HepG2 (cell line): ENCODE results near the gene TUBA4A. TPM values are rescaled to one million over a fixed set of nuclear protein-coding genes. Genes with fewer than 3 reads are reported as not detected.

Experiments used
- ARID2 ChIP-seq: sonication (generic); formaldehyde crosslinking; IDR thresholded peaks from 2 replicates; pipeline ENCODE4 v1.8.1; 2022; ENCODE audit warnings: mild to moderate bottlenecking, missing genetic modification reagents, borderline replicate concordance
- KAT2B ChIP-seq: fragments of 150-350 bp; IDR thresholded peaks from 2 replicates; pipeline ENCODE4 v1.6.1; 2014; ENCODE audit warnings: low read depth, low read length, borderline replicate concordance
- MAFF ChIP-seq: IDR thresholded peaks from 2 replicates; pipeline ENCODE4 v1.6.1; 2011; ENCODE audit warnings: low read depth, low read length, improper control_type of control experiment
- MTF2 ChIP-seq: sonication (generic); formaldehyde crosslinking; IDR thresholded peaks from 2 replicates; pipeline ENCODE4 v1.5.0; 2020; ENCODE audit warnings: missing genetic modification reagents, borderline replicate concordance
- PAX8 ChIP-seq: sonication (generic); formaldehyde crosslinking; IDR thresholded peaks from 2 replicates; pipeline ENCODE4 v1.8.0; 2022; ENCODE audit warnings: mild to moderate bottlenecking, missing genetic modification reagents, borderline replicate concordance
- RFXAP ChIP-seq: sonication (generic); formaldehyde crosslinking; IDR thresholded peaks from 2 replicates; pipeline ENCODE4 v1.4.0; 2020; ENCODE audit warnings: missing genetic modification reagents, borderline replicate concordance
- SAFB2 ChIP-seq: sonication (generic); formaldehyde crosslinking; IDR thresholded peaks from 2 replicates; pipeline ENCODE4 v1.5.1; 2020; ENCODE audit warnings: missing genetic modification reagents, low read depth, mild to moderate bottlenecking, borderline replicate concordance
- TFDP1 ChIP-seq: IDR thresholded peaks from 2 replicates; pipeline ENCODE4 v1.6.1; 2016; ENCODE audit warnings: missing compliant biosample characterization, missing genetic modification reagents, borderline replicate concordance
- ZBTB33 ChIP-seq: sonication (generic); formaldehyde crosslinking; IDR thresholded peaks from 2 replicates; pipeline ENCODE4 v1.4.0; 2020; ENCODE audit warnings: missing genetic modification reagents
- ZNF180 ChIP-seq: sonication (generic); formaldehyde crosslinking; IDR thresholded peaks from 2 replicates; pipeline ENCODE4 v1.4.0; 2020; ENCODE audit warnings: low read depth, missing genetic modification reagents, borderline replicate concordance
- ZNF224 ChIP-seq: sonication (generic); formaldehyde crosslinking; IDR thresholded peaks from 2 replicates; pipeline ENCODE4 v1.5.0; 2020; ENCODE audit warnings: mild to moderate bottlenecking, missing genetic modification reagents
- ZNF431 ChIP-seq: sonication (generic); formaldehyde crosslinking; IDR thresholded peaks from 2 replicates; pipeline ENCODE4 v1.9.0; 2022; ENCODE audit warnings: missing genetic modification reagents, low read depth, mild to moderate bottlenecking, borderline replicate concordance
- ZNF530 ChIP-seq: sonication (generic); formaldehyde crosslinking; IDR thresholded peaks from 2 replicates; pipeline ENCODE4 v1.5.0; 2020; ENCODE audit warnings: low read depth, mild to moderate bottlenecking, missing genetic modification reagents
- ZNF598 ChIP-seq: sonication (generic); formaldehyde crosslinking; IDR thresholded peaks from 2 replicates; pipeline ENCODE4 v1.5.1; 2020; ENCODE audit warnings: mild to moderate bottlenecking, missing genetic modification reagents, borderline replicate concordance
- ZNF605 ChIP-seq: sonication (generic); formaldehyde crosslinking; IDR thresholded peaks from 2 replicates; pipeline ENCODE4 v1.8.0; 2022; ENCODE audit warnings: mild to moderate bottlenecking, missing genetic modification reagents
- polyA plus RNA-seq, 8 experiments: library from polyadenylated mRNA; depleted of rRNA in 3 of 8; stranded (reverse) in 7 of 8; unstranded in 1 of 8; fragments of >200 nt; fragmentation: Illumina TruSeq in 4 of 8; extraction: Trizol in 4 of 8; gene quantifications; 2 replicates each; pipeline versions ENCODE4 v1.2.1 to v1.2.3, GENCODE V29; 2011 to 2016; ENCODE audit warnings: low read depth in 4 of 8, missing spikeins in 1 of 8, mixed read lengths in 1 of 8; ENCODE audit not compliant: insufficient read depth in 1 of 8
- total RNA-seq, 5 experiments: library from RNA; depleted of rRNA; stranded (reverse); fragments of >200 nt; fragmentation: Illumina TruSeq; extraction: Trizol; gene quantifications; 2 replicates each; pipeline ENCODE4 v1.2.3, GENCODE V29; 2016; ENCODE audit warnings: low read depth in 1 of 5
- TF ChIP-seq, protein P1 (sequence below): sonication (generic); formaldehyde crosslinking; IDR thresholded peaks from 2 replicates; pipeline ENCODE4 v1.4.0; 2020; ENCODE audit warnings: missing genetic modification reagents
- TF ChIP-seq, protein P2 (sequence below): sonication (generic); formaldehyde crosslinking; IDR thresholded peaks from 2 replicates; pipeline ENCODE4 v1.4.0; 2020; ENCODE audit warnings: mild to moderate bottlenecking, missing genetic modification reagents
- TF ChIP-seq, protein P3 (sequence below): sonication (generic); formaldehyde crosslinking; IDR thresholded peaks from 2 replicates; pipeline ENCODE4 v1.8.0; 2022; ENCODE audit warnings: missing genetic modification reagents, mild to moderate bottlenecking, moderate library complexity, borderline replicate concordance

Gene TUBA4A
- total and polyA plus RNA-seq, 2 of the 13 experiments (the other 11 are each of a cell fraction or from before 2014, with no cell fraction given), result 1.3 to 12.7 TPM

DNA sequence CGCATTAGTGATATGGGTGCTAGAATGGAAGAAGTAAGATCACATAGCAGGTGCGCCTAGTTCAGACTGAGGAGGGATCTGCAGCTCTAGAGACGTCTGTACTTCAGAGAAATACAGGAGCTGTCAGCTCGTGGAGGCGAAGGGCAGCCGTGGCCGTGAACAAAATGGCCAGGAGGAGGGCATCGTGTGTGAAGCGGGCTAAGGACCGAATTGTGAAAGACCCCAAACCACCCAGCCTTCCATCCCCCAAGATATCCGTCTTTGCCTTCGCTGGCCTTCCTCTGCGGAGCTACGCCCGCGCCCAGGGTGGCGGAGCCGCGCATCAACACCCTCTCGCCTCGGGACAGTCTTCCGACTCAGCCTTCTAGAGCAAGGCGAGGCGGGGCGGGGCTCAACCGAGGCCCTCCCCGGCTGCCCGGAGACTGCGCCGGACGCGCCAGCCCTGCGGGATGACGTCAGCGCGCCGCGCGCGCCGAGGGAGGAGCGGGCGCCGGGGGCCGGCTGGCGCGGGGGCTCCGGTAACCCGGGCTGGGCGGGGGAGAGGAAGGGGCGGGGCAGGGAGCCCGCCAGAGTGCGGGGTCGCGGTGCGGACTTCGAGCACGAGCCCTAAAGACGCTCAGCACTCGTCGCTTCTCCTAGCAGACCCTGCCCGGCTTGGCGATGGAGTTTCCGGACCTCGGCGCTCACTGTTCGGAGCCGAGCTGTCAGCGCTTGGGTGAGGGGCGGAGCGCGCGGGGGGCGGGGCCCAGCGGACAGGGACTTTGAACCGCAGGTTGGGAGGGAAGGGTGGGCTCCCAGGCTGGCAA, 47.2 kb downstream of the TUBA4A start, which contains the start of gene ZFAND2B (continued):
- TF ChIP-seq, protein P1, sequence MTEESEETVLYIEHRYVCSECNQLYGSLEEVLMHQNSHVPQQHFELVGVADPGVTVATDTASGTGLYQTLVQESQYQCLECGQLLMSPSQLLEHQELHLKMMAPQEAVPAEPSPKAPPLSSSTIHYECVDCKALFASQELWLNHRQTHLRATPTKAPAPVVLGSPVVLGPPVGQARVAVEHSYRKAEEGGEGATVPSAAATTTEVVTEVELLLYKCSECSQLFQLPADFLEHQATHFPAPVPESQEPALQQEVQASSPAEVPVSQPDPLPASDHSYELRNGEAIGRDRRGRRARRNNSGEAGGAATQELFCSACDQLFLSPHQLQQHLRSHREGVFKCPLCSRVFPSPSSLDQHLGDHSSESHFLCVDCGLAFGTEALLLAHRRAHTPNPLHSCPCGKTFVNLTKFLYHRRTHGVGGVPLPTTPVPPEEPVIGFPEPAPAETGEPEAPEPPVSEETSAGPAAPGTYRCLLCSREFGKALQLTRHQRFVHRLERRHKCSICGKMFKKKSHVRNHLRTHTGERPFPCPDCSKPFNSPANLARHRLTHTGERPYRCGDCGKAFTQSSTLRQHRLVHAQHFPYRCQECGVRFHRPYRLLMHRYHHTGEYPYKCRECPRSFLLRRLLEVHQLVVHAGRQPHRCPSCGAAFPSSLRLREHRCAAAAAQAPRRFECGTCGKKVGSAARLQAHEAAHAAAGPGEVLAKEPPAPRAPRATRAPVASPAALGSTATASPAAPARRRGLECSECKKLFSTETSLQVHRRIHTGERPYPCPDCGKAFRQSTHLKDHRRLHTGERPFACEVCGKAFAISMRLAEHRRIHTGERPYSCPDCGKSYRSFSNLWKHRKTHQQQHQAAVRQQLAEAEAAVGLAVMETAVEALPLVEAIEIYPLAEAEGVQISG (CRISPR knock-in tag), result peak; percentile 75; the same call in 1 of the 2 replicates
- TF ChIP-seq ZNF598 (CRISPR knock-in tag), result peak; percentile 55; the same call in 1 of the 2 replicates
- no peak; the same call in 1 of the 2 replicates for TF ChIP-seq ZBTB33 (CRISPR knock-in tag)
- peak; percentile 70; the same call in 1 of the 2 replicates for TF ChIP-seq ZNF431
- TF ChIP-seq ARID2, result peak; percentile 98
- TF ChIP-seq, protein P2, sequence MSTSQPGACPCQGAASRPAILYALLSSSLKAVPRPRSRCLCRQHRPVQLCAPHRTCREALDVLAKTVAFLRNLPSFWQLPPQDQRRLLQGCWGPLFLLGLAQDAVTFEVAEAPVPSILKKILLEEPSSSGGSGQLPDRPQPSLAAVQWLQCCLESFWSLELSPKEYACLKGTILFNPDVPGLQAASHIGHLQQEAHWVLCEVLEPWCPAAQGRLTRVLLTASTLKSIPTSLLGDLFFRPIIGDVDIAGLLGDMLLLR (CRISPR knock-in tag), result no peak
- 0 out of 2 replicates have a peak, but pooled peaks have one; percentile 77 for TF ChIP-seq MTF2 (CRISPR knock-in tag)
- TF ChIP-seq ZNF530, result no peak
- TF ChIP-seq ZNF224 (CRISPR knock-in tag), result peak; percentile 67; the same call in 1 of the 2 replicates
- 0 out of 2 replicates have a peak, but pooled peaks have one; percentile 86 for TF ChIP-seq PAX8 (CRISPR knock-in tag)
- peak; percentile 69; the same call in 1 of the 2 replicates for TF ChIP-seq TFDP1 (CRISPR knock-in tag)
- TF ChIP-seq RFXAP (CRISPR knock-in tag), result peak; percentile 61; the same call in 1 of the 2 replicates
- TF ChIP-seq MAFF, result no peak
- no peak for TF ChIP-seq ZNF605 (CRISPR knock-in tag)
- TF ChIP-seq, protein P3, sequence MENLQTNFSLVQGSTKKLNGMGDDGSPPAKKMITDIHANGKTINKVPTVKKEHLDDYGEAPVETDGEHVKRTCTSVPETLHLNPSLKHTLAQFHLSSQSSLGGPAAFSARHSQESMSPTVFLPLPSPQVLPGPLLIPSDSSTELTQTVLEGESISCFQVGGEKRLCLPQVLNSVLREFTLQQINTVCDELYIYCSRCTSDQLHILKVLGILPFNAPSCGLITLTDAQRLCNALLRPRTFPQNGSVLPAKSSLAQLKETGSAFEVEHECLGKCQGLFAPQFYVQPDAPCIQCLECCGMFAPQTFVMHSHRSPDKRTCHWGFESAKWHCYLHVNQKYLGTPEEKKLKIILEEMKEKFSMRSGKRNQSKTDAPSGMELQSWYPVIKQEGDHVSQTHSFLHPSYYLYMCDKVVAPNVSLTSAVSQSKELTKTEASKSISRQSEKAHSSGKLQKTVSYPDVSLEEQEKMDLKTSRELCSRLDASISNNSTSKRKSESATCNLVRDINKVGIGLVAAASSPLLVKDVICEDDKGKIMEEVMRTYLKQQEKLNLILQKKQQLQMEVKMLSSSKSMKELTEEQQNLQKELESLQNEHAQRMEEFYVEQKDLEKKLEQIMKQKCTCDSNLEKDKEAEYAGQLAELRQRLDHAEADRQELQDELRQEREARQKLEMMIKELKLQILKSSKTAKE (CRISPR knock-in tag), result peak; percentile 77
- TF ChIP-seq SAFB2 (CRISPR knock-in tag), result peak; percentile 72; the same call in 1 of the 2 replicates
- TF ChIP-seq KAT2B, result no peak
- TF ChIP-seq ZNF180 (CRISPR knock-in tag), result no peak
